ENCODE data around the gene IMPA2.

Gene IMPA2

DNA sequence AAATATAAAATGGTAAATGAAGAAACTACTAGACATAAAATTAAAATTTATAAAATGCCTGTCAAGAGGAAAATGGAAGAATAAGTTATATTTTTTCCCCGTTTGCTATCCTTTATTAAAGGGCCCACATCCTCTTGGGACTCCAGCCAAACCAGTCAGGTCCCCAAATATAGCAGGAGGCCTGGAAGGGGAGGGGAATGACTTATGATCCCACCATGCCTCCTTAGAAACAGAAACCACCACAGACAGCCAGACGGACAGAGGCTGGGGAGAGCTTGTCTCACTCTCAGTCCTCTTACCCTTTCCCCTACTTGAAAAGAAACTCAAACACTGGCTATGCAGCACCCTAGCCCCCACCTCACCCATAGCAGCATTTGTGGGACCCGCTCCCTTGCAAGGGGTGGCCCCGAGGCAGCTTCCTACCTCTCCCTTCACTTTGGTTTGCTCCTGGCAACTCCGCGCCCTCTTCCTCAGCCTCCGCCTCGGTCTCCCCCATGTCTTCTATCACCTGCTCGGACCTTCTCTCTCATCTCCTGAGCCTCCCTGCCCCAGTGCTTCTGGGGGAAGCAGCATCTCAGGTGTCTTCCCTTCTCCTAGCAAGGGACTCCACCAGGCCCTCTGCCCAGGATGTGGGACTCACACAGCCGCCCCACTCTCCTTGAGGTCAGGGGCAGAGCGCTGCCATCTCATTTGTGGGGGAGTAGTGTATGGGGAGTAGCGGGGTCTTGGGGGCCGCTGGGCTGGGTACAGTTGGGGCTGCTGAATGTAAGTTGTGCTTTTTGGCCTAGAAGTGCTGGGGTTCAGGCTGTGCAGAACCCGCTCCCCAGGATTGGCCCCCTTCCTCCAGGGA, 75.0 kb downstream of the IMPA2 start:
- ChIA-PET CTCF (no interaction called here), POLR2A (no interaction called here)
- DNase-seq (ENCODE audit: extremely low spot score): no peak
- TF ChIP-seq L3MBTL2 (conservative IDR thresholded peaks at IDR 0.05) (no peak), TARDBP (IDR thresholded peaks at IDR 0.05) (no peak), LEF1 (IDR thresholded peaks at IDR 0.05; ENCODE audit: borderline replicate concordance) (no peak), HDGF (IDR thresholded peaks at IDR 0.05; ENCODE audit: borderline replicate concordance) (no peak), FOXA1 (IDR thresholded peaks at IDR 0.05) (no peak), SUZ12 (IDR thresholded peaks at IDR 0.05) (no peak)

DNA sequence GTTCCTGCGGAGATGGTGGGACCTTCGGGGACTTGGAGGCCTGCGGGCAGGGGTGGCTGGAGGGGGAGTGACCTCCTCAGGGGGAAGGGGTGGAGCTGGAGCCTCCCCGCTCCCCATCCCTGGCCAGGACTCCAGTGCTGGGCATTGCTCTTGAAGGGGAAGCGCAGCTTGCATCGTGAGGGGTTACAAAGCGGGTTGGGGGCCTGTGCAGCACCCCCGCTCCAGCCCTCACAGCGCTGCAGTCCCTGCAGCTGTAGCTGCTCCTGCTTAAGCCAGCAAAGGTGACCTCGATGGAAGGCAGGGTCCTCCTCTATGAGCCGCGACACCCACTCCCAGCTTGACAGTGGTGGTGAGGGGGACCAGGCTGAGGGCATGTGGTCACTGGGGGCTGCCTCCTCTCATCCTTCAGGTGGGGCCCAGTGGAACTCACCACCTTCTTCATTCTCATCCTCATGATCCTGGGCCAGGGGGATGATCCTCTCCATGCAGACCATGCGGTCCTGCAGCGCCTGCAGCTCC, 75.6 kb downstream of the IMPA2 start:
- ChIA-PET POLR2A (no interaction called here), CTCF (no interaction called here)
- TF ChIP-seq ELF4 (IDR thresholded peaks at IDR 0.05): no peak
- DNase-seq (ENCODE audit: extremely low spot score): no peak

DNA sequence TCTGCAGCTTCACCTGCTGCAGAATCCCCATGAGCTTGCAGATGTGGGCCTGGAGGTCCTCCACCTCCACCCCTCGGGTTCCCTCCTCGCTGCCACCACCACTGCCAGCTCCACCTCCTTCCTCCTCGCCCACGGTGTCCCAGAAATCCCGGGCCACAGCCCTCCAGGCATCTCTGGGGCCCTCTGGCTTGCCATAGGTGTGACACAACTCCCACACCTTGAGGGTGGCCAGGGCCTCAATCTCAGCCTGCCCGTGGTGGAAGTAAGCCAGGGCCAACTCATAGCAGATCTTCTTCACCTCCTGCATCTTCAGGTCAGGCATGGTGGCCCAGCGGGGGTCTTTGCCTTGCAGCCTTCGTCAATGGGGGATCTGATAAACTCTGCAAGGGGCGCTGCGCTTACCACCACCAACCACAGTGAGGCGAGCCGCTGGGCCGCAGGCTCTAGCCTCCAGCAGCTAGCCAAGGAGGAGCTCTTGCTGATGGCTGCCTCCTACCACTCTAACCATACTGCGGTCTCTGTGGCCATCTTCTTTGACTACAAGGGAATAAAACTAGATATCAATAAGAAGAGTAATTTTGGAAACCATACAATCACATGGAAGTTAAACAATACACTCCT, 76.2 kb downstream of the IMPA2 start:
- no peak for DNase-seq (ENCODE audit: extremely low spot score)
- ChIA-PET POLR2A (no interaction called here), CTCF (no interaction called here)
- TF ChIP-seq FOXA1 (IDR thresholded peaks at IDR 0.05) (no peak), TARDBP (IDR thresholded peaks at IDR 0.05) (no peak), L3MBTL2 (conservative IDR thresholded peaks at IDR 0.05) (no peak), ZNF384 (IDR thresholded peaks at IDR 0.05) (no peak), FOXM1 (IDR thresholded peaks at IDR 0.05; ENCODE audit: borderline replicate concordance) (no peak), CTBP1 (IDR thresholded peaks at IDR 0.05; ENCODE audit: borderline replicate concordance) (no peak)

DNA sequence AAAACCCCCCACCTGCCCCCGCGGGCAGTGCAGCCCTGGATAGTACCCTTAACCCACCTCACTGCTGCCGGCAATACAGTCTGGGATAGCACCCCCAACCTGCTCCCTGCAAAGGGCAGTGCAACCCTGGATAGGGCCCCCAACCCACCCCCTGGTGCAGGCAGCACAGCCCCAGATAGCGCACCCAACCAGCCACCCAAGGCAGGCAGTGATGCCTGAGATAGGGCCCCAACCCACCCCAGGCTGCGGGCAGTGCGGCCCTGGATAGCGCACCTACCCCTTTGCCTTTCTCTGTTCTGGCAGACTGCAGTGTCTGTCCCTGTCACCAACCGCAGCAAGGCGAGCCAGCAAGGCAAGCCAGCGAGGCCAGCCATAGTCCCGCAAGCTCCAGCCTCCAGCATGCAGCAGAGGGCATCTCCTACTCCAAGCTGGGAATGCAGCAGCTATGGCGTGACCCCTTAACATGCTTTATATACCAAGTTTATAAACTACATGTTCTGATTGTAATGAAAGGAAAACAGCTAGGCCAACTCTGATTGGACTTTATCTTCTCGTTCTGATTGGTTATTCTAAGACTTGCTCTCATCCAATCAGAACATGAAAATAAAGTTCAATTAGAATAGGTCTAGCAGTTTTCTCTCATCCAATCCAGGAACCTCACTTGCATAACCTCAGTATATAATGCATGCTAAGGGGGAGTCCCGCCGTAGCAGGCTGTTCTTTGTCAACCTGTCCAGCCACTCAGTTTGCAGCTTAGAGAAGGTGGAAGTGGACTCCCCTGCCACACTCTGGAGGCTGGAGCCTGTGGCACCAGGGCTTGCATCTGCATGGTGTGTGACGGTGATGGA, 78.3 kb downstream of the IMPA2 start:
- DNase-seq (ENCODE audit: extremely low spot score): no peak
- CTCF ChIA-PET: no interaction called here
- no peak for TF ChIP-seq FOXM1 (IDR thresholded peaks at IDR 0.05; ENCODE audit: borderline replicate concordance)
- POLR2A ChIA-PET: no interaction called here

DNA sequence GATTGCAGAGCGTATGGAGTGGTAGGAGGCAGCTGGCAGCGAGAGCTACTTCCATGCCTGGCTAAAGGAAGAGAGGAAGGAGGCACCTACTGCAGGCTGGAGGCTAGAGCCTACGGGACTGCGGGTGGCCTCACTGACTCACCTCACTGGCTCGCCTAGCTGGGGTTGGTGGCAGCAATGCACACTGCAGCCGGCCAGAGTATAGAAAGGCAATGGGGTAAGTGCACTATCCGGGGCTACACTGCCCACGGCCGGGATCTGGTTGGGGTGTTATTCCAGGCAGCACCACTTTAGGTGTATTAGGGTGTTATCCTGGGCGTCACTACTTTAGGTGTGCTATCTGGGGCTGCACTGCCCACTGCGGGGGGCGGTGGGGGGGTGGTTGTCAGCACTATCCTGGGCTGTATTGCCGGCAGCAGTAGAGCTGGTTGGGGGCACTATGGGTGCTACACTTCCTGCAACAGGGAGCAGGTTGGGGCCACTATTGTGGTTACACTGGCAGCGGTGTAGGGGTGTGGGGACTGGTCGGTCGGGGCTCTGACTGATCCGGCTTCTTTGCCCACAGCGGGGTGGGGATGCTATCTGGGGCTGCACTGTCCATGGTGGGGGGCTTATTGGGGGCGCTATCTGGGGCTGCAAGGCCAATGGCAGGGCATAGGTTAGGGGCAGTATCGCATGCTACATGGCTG, 79.0 kb downstream of the IMPA2 start:
- TF ChIP-seq ELF4 (IDR thresholded peaks at IDR 0.05) (no peak), SUZ12 (IDR thresholded peaks at IDR 0.05) (no peak), BHLHE40 (IDR thresholded peaks at IDR 0.05; ENCODE audit: borderline replicate concordance) (no peak), HDGF (IDR thresholded peaks at IDR 0.05; ENCODE audit: borderline replicate concordance) (no peak), CTBP1 (IDR thresholded peaks at IDR 0.05; ENCODE audit: borderline replicate concordance) (no peak)
- no peak for DNase-seq (ENCODE audit: extremely low spot score)
- ChIA-PET POLR2A (no interaction called here), CTCF (no interaction called here)

DNA sequence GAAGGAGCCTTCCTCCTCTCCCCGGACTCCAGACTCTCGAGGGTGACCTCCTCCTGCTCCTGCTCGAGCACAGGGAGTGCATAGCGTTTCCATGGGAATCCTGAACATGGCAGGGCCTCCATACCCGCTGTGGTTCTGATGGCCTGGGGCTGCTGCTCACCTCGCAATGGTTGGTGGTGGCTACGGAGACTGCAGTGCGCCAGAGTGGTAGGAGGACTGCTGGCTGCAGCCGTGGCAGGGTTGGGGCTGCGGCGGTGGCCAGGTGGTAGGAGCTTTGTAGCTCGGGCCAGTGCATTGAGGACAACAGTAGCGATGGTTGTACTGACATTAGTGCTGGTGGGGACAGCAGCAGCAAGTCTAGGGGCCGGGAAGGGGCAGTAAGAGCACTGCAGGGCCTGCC, 80.4 kb downstream of the IMPA2 start:
- ChIA-PET CTCF (no interaction called here), POLR2A (no interaction called here)
- TF ChIP-seq FOXM1 (IDR thresholded peaks at IDR 0.05; ENCODE audit: borderline replicate concordance) (no peak), BHLHE40 (IDR thresholded peaks at IDR 0.05; ENCODE audit: borderline replicate concordance) (no peak), FOXA1 (IDR thresholded peaks at IDR 0.05) (no peak), TARDBP (IDR thresholded peaks at IDR 0.05) (no peak), NFRKB (IDR thresholded peaks at IDR 0.05) (no peak)
- TF ChIP-seq, protein P1, sequence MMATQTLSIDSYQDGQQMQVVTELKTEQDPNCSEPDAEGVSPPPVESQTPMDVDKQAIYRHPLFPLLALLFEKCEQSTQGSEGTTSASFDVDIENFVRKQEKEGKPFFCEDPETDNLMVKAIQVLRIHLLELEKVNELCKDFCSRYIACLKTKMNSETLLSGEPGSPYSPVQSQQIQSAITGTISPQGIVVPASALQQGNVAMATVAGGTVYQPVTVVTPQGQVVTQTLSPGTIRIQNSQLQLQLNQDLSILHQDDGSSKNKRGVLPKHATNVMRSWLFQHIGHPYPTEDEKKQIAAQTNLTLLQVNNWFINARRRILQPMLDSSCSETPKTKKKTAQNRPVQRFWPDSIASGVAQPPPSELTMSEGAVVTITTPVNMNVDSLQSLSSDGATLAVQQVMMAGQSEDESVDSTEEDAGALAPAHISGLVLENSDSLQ (IDR thresholded peaks at IDR 0.05): no peak
- no peak for DNase-seq (ENCODE audit: extremely low spot score)

DNA sequence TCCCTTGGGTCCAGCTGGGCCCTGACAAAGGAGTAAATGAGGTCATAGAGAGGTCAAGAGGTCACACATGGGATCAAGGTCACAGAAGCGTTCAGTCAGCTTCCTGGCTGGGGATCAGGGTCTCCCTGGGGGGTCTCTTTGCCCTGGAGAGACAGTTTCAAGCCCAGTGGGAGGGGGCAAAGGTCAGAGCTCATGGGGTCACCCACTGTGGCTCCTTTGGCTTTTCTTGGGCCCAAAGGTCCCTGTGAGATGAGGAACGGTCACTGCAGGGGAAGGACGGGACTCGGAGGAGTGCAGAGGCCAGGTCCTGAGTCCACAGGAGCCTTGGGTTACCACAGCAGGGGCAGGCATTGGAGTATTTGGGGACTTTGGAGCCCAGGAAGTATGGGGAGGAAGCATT, 81.7 kb downstream of the IMPA2 start:
- DNase-seq (ENCODE audit: extremely low spot score): no peak
- CTCF ChIA-PET: no interaction called here
- TF ChIP-seq ARNT (IDR thresholded peaks at IDR 0.05) (no peak), SP1 (IDR thresholded peaks at IDR 0.05) (no peak), ZNF384 (IDR thresholded peaks at IDR 0.05) (no peak), HDGF (IDR thresholded peaks at IDR 0.05; ENCODE audit: borderline replicate concordance) (no peak), CTBP1 (IDR thresholded peaks at IDR 0.05; ENCODE audit: borderline replicate concordance) (no peak), FOXA1 (IDR thresholded peaks at IDR 0.05) (no peak), NFRKB (IDR thresholded peaks at IDR 0.05) (no peak)
- POLR2A ChIA-PET: no interaction called here

Measured in HEK293T (cell line).